ENCODE measurements around the gene GPR173. TPM values are rescaled to one million over a fixed set of nuclear protein-coding genes. Genes with fewer than 3 reads are reported as not detected.
A peak's percentile ranks its signal among the peaks of the same experiment; 100 is the strongest.

Gene GPR173
- total RNA-seq, 6 experiments from 2014 or later, result 0.13 to 0.51 (median 0.23) TPM; not detected in 3

DNA sequence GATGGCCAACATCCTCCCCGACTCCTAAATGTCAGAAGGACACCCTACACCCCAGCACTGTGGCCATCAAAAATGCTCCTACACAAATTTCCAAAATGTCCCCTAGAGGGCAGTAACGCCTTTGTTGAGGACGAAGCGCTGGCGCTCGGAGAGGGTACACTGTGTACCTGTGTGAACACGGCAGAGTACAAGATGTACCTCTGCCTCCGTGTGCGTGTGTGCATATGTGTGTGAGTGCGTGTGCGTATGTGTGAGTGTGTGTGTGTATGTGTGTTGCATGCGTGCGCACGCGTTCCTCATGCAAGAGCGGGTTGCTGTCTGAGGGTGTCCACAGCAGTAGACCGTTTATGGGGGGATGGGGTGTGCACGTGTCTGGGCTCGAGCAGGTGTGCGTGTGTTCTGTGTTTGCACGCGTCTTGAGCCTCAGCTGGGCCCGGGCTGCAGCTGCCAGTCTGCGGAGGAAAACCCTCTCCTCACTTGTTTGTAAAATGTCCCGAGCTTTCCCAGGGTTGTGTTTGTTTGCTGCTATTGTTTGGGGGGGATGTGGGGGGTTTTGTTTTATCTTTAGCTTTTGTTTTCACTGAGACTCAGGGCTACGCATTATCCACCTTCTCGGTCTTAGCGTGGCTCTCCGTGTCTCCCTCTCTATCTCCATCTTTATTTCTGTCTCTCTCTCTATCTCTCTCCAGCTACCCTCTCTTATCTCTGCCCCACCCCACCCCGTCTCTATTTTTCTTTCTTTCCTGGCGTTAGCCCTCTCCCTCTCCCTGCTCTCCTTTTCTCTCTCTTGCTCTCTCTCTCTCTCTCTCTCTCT lies 23.2 kb downstream of the GPR173 start:
- Histone ChIP-seq H3K4me1 (no peaks in the 10 kb centered on the region), H3K27ac (peak overlapping the region in 1 of 3 donors; percentile 41), H3K27me3 (no peaks in the 10 kb centered on the region), H3K4me3 (peak overlapping the region; percentile 17 to 45 (median 18)), H3K36me3 (no peaks in the 10 kb centered on the region), H3K9me3 (no peaks in the 10 kb centered on the region)
- DNase-seq (peak; percentile 62 to 72 (median 64)), ATAC-seq (peak; percentile 94 to 97 (median 96))
- TF ChIP-seq, protein P1, sequence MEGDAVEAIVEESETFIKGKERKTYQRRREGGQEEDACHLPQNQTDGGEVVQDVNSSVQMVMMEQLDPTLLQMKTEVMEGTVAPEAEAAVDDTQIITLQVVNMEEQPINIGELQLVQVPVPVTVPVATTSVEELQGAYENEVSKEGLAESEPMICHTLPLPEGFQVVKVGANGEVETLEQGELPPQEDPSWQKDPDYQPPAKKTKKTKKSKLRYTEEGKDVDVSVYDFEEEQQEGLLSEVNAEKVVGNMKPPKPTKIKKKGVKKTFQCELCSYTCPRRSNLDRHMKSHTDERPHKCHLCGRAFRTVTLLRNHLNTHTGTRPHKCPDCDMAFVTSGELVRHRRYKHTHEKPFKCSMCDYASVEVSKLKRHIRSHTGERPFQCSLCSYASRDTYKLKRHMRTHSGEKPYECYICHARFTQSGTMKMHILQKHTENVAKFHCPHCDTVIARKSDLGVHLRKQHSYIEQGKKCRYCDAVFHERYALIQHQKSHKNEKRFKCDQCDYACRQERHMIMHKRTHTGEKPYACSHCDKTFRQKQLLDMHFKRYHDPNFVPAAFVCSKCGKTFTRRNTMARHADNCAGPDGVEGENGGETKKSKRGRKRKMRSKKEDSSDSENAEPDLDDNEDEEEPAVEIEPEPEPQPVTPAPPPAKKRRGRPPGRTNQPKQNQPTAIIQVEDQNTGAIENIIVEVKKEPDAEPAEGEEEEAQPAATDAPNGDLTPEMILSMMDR (IDR thresholded peaks at IDR 0.05), result peak; percentile 66 to 73 (median 68)
- TF ChIP-seq POLR2A (IDR thresholded peaks at IDR 0.05), result no peak
- 7% methylated on average over 16 of the region's 31 CpGs for WGBS (ENCODE audit: insufficient coverage, low coverage, low lambda C conversion rate, missing lambda C conversion rate)
- intact Hi-C loops (cut with DNase I), result no loop called here

DNA sequence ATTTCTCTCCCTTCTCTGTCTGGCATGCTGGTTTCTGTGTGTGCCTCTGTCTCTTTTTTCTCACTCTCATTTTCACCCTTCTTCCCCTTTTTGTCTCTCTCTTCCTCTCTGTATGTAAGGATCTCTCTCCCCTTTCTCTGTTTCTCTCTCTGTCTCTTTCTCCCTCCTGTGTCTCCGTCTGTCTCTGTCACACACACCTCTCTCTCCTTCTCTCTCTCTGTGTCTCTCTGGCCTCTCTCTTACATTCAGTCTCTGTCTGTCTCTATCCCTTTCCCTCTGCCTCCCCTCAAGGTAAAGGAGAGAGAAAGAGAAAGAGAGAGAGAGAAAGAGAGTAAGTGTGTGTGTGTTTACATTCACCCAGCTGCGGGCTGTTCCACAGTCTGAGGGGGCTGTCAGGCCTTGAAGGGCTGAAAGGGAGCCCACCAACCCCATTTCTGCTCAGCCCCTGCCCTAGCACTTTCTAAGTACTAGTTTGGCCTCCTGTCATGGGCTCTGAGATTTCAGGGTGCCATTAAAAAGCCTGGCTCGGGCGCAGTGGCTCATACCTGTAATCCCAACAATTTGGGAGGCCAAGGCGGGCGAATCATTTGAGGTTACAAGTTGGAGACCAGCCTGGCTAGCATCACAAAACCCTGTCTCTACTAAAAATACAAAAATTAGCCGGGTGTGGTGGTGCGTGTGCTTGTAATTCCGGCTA lies 24.0 kb downstream of the GPR173 start:
- ATAC-seq (no peak), DNase-seq (no peak)
- no peaks in the 10 kb centered on the region for H3K4me1 ChIP-seq
- TF ChIP-seq POLR2A (IDR thresholded peaks at IDR 0.05), result no peak
- H3K27ac ChIP-seq, result peak overlapping the region in 1 of 3 donors; percentile 41
- intact Hi-C loops (cut with DNase I), result no loop called here
- no peak overlapping the region for H3K4me3 ChIP-seq
- no peaks in the 10 kb centered on the region for H3K9me3 ChIP-seq
- no peaks in the 10 kb centered on the region for H3K36me3 ChIP-seq
- WGBS (ENCODE audit: insufficient coverage, low coverage, low lambda C conversion rate, missing lambda C conversion rate), result 57% methylated on average over 5 of the region's 9 CpGs
- no peaks in the 10 kb centered on the region for H3K27me3 ChIP-seq

DNA sequence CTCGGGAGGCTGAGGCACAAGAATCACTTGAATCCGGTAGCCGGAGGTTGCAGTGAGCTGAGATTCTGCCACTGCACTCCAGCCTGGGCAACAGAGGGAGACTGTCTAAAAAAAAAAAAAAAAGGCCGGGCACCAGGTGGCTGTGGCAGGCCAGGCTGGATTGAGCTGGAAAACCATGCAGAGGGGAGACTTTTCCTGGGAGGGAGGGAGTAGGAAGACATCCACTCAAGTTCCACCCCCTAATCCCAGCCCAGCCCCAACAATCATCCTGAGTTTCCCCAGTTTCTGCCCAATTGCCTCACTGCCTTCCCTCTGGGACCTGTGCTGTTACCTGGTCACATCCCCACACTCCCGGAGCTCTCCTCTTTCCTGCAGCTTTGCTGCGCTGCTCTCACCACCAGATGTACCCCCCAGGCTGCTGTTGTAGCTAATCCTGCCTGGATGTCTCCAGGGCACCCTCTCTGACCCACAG lies 24.6 kb downstream of the GPR173 start:
- 59% methylated on average over 5 of the region's 6 CpGs for WGBS (ENCODE audit: insufficient coverage, low coverage, low lambda C conversion rate, missing lambda C conversion rate)
- intact Hi-C loops (cut with DNase I), result no loop called here
- H3K27me3 ChIP-seq, result no peaks in the 10 kb centered on the region
- ATAC-seq, result no peak
- H3K4me3 ChIP-seq, result no peak overlapping the region
- no peaks in the 10 kb centered on the region for H3K9me3 ChIP-seq
- TF ChIP-seq, protein P1 (IDR thresholded peaks at IDR 0.05), result no peak
- TF ChIP-seq POLR2A (IDR thresholded peaks at IDR 0.05), result no peak
- H3K4me1 ChIP-seq, result no peaks in the 10 kb centered on the region
- H3K36me3 ChIP-seq, result no peaks in the 10 kb centered on the region
- no peak overlapping the region for H3K27ac ChIP-seq
- DNase-seq, result no peak

DNA sequence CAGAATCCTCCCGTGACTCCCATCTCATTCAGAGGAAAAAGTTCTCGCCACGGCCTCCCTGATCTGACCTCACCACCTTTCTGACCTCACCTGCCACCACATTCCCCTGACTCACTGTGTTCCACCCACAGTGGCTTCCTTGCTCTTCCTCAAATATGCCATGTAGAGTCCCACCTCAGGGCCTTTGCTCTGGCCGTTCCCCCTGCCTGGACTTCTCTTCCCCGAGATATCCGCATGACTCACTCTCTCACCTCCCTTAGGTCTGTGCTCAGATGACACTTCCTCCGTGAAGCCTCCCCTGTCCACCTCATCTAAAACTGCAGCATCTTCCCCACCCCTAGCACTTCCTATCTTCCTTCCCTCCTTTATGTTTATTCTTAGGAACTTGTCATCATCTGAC lies 26.4 kb downstream of the GPR173 start:
- no peaks in the 10 kb centered on the region for H3K4me1 ChIP-seq
- no peak for DNase-seq
- no peaks in the 10 kb centered on the region for H3K9me3 ChIP-seq
- H3K27ac ChIP-seq, result no peak overlapping the region
- no peaks in the 10 kb centered on the region for H3K36me3 ChIP-seq
- ATAC-seq, result no peak
- TF ChIP-seq POLR2A (IDR thresholded peaks at IDR 0.05), result no peak
- TF ChIP-seq, protein P1 (IDR thresholded peaks at IDR 0.05), result no peak
- H3K4me3 ChIP-seq, result no peak overlapping the region
- intact Hi-C loops (cut with DNase I), result no loop called here
- no peaks in the 10 kb centered on the region for H3K27me3 ChIP-seq
- WGBS (ENCODE audit: insufficient coverage, low coverage, low lambda C conversion rate, missing lambda C conversion rate), result 70% methylated on average over 7 of the region's 7 CpGs

DNA sequence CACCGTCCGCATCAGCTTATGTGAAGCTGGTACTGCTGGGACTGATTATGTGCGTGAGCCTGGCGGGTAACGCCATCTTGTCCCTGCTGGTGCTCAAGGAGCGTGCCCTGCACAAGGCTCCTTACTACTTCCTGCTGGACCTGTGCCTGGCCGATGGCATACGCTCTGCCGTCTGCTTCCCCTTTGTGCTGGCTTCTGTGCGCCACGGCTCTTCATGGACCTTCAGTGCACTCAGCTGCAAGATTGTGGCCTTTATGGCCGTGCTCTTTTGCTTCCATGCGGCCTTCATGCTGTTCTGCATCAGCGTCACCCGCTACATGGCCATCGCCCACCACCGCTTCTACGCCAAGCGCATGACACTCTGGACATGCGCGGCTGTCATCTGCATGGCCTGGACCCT lies 28.1 kb downstream of the GPR173 start:
- 93% methylated on average over 13 of the region's 21 CpGs for WGBS (ENCODE audit: insufficient coverage, low coverage, low lambda C conversion rate, missing lambda C conversion rate)
- H3K27ac ChIP-seq, result no peak overlapping the region
- H3K9me3 ChIP-seq, result no peaks in the 10 kb centered on the region
- no peaks in the 10 kb centered on the region for H3K4me1 ChIP-seq
- H3K27me3 ChIP-seq, result no peaks in the 10 kb centered on the region
- H3K4me3 ChIP-seq, result no peak overlapping the region
- intact Hi-C loops (cut with DNase I), result no loop called here
- no peaks in the 10 kb centered on the region for H3K36me3 ChIP-seq
- TF ChIP-seq, protein P1 (IDR thresholded peaks at IDR 0.05), result no peak
- TF ChIP-seq POLR2A (IDR thresholded peaks at IDR 0.05), result no peak
- DNase-seq, result no peak
- ATAC-seq, result no peak
